Measurements from ENCODE around the gene CBLN4. TPM values are rescaled to one million over a fixed set of nuclear protein-coding genes. Genes with fewer than 3 reads are reported as not detected.

CBLN4 gene
- total RNA-seq, 1 donor from 2014 or later: not detected

GRCh38 chr20:56014998-56015397 lies 9.7 kb upstream of the CBLN4 start:
- no peaks in the 10 kb centered on the region for H3K27me3 Mint-ChIP-seq
- H3K9me3 Mint-ChIP-seq: no peaks in the 10 kb centered on the region
- no peaks in the 10 kb centered on the region for H3K4me1 Mint-ChIP-seq (ENCODE audit: unreplicated experiment)
- DNase-seq (ENCODE audit: extremely low spot score, unreplicated experiment): no peak
- H3K36me3 Mint-ChIP-seq: no peaks in the 10 kb centered on the region
- no peak overlapping the region for H3K27ac Mint-ChIP-seq
- no peak for TF ChIP-seq CTCF (conservative IDR thresholded peaks at IDR 0.05)
- no peak overlapping the region for H3K4me3 Mint-ChIP-seq

- Mint-ChIP-seq H3K36me3 (no peaks in the 10 kb centered on the region), H3K27me3 (no peaks in the 10 kb centered on the region), H3K4me1 (ENCODE audit: unreplicated experiment) (no peaks in the 10 kb centered on the region), H3K9me3 (no peaks in the 10 kb centered on the region), H3K4me3 (no peak overlapping the region), H3K27ac (no peak overlapping the region)
- no peak for TF ChIP-seq CTCF (conservative IDR thresholded peaks at IDR 0.05)
- no peak for DNase-seq (ENCODE audit: extremely low spot score, unreplicated experiment)
Observed at GRCh38 chr20:56014151-56014550, 8.8 kb upstream of the CBLN4 start.

- peaks cover 8% of the 10 kb centered on the region for H3K9me3 Mint-ChIP-seq
- H3K4me3 Mint-ChIP-seq: no peak overlapping the region
- H3K27me3 Mint-ChIP-seq: no peaks in the 10 kb centered on the region
- no peak overlapping the region for H3K27ac Mint-ChIP-seq
- no peak for TF ChIP-seq CTCF (conservative IDR thresholded peaks at IDR 0.05)
- no peaks in the 10 kb centered on the region for H3K36me3 Mint-ChIP-seq
- H3K4me1 Mint-ChIP-seq (ENCODE audit: unreplicated experiment): no peaks in the 10 kb centered on the region
- DNase-seq (ENCODE audit: extremely low spot score, unreplicated experiment): no peak
Observed at GRCh38 chr20:56004611-56005388, 519 bp downstream of the CBLN4 start.

- Mint-ChIP-seq H3K4me3 (no peak overlapping the region), H3K4me1 (ENCODE audit: unreplicated experiment) (no peaks in the 10 kb centered on the region), H3K36me3 (no peaks in the 10 kb centered on the region), H3K9me3 (peaks cover 8% of the 10 kb centered on the region), H3K27me3 (no peaks in the 10 kb centered on the region), H3K27ac (no peak overlapping the region)
- no peak for TF ChIP-seq CTCF (conservative IDR thresholded peaks at IDR 0.05)
- DNase-seq (ENCODE audit: extremely low spot score, unreplicated experiment): no peak
Observed at GRCh38 chr20:56004007-56004406, 1.3 kb downstream of the CBLN4 start.

- H3K36me3 Mint-ChIP-seq: no peaks in the 10 kb centered on the region
- TF ChIP-seq CTCF (conservative IDR thresholded peaks at IDR 0.05): no peak
- H3K4me3 Mint-ChIP-seq: no peak overlapping the region
- no peak for DNase-seq (ENCODE audit: extremely low spot score, unreplicated experiment)
- H3K4me1 Mint-ChIP-seq (ENCODE audit: unreplicated experiment): no peaks in the 10 kb centered on the region
- no peak overlapping the region for H3K27ac Mint-ChIP-seq
- peaks cover 4% of the 10 kb centered on the region for H3K9me3 Mint-ChIP-seq
- H3K27me3 Mint-ChIP-seq: no peaks in the 10 kb centered on the region
Observed at GRCh38 chr20:56002908-56003800, 2.2 kb downstream of the CBLN4 start.

Data from type B pancreatic cell (in vitro differentiated cells).